Measurements from ENCODE around the gene KIF3C.
"Not testable (repeated sequence)": the region's sequence is repeated elsewhere in the genome, so short reads cannot be mapped to it uniquely, and the experiment has no call there.

Gene KIF3C

GRCh38 chr2:25982273-25982967, at the start of gene KIF3C:
Gene KIF3C (minus strand): TSS chr2:25982497. CDS start chr2:25981917, 580 bp downstream.
- DNase-seq (ENCODE audit: low spot score), result peak; percentile 76

- DNase-seq (ENCODE audit: low spot score), result not testable (repeated sequence)
Observed at GRCh38 chr2:26028083-26028482, 45.8 kb upstream of the KIF3C start.

- DNase-seq (ENCODE audit: low spot score), result no peak
Observed at GRCh38 chr2:26025509-26025908, 43.2 kb upstream of the KIF3C start.

- DNase-seq (ENCODE audit: low spot score), result no peak
Observed at GRCh38 chr2:26024260-26024659, 42.0 kb upstream of the KIF3C start.

GRCh38 chr2:26020231-26020640, 37.9 kb upstream of the KIF3C start:
- DNase-seq (ENCODE audit: low spot score), result no peak

- peak; percentile 94 for DNase-seq (ENCODE audit: low spot score)
Observed at GRCh38 chr2:26018184-26019055, 36.1 kb upstream of the KIF3C start.

GRCh38 chr2:26017464-26018183, 35.3 kb upstream of the KIF3C start:
- DNase-seq (ENCODE audit: low spot score), result peak; percentile 5

GRCh38 chr2:26016706-26017045, 34.4 kb upstream of the KIF3C start:
- not testable (repeated sequence) for DNase-seq (ENCODE audit: low spot score)

- DNase-seq (ENCODE audit: low spot score), result no peak
Observed at GRCh38 chr2:26016012-26016705, 33.9 kb upstream of the KIF3C start.

GRCh38 chr2:26013668-26014067, 31.4 kb upstream of the KIF3C start:
- no peak for DNase-seq (ENCODE audit: low spot score)

- peak; percentile 62 for DNase-seq (ENCODE audit: low spot score)
Observed at GRCh38 chr2:26011990-26012856, 29.9 kb upstream of the KIF3C start.

- no peak for DNase-seq (ENCODE audit: low spot score)
Observed at GRCh38 chr2:26011609-26011989, 29.3 kb upstream of the KIF3C start.

GRCh38 chr2:26010943-26011342, 28.6 kb upstream of the KIF3C start:
- no peak for DNase-seq (ENCODE audit: low spot score)

GRCh38 chr2:26009567-26009963, 27.3 kb upstream of the KIF3C start:
- no peak for DNase-seq (ENCODE audit: low spot score)

- peak; percentile 85 for DNase-seq (ENCODE audit: low spot score)
Observed at GRCh38 chr2:26008851-26009566, 26.7 kb upstream of the KIF3C start.

GRCh38 chr2:26008095-26008494, 25.8 kb upstream of the KIF3C start:
- DNase-seq (ENCODE audit: low spot score), result no peak

GRCh38 chr2:26002632-26003310, 20.5 kb upstream of the KIF3C start:
- no peak for DNase-seq (ENCODE audit: low spot score)

- DNase-seq (ENCODE audit: low spot score), result no peak
Observed at GRCh38 chr2:26001743-26002351, 19.6 kb upstream of the KIF3C start.

GRCh38 chr2:26000561-26001082, 18.3 kb upstream of the KIF3C start:
- no peak for DNase-seq (ENCODE audit: low spot score)

Data from AG08395 (cell line).